Kidney glomerular epithelial cell (primary cell): ENCODE data around the gene SEC14L6.
A peak's percentile ranks its signal among the peaks of the same experiment; 100 is the strongest.
"Not testable (repeated sequence)": the region's sequence is repeated elsewhere in the genome, so short reads cannot be mapped to it uniquely, and the experiment has no call there.

ENCODE experiments used
- DNase-seq: peaks from one replicate; lab custom pipeline; 2025; lab: John Stamatoyannopoulos, UW

SEC14L6 gene

DNA sequence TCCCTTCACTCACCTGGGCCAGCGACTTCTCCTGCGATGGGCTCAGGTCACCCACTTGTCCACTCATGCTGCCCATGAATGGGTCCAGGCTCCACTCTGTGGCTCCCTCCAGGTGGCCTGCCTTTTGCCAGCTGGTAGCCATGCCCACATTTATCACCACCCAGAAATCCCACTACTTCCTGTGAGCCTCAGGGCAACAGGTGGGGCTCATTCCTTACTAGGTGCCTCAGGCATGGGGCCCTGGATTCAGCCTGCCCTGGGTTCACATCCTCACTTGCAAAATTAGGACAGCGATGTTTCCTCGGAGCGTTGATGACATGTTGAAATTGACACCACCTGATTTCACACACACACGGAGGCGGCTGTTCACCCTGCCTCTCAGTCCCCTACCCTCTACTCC lies at the start of gene SEC14L6:
Gene SEC14L6 (minus strand): TSS at position 126 of the 400 bp plus-strand sequence. CDS start 59 bp downstream, at position 67.
- DNase-seq, result no peak

- no peak for DNase-seq
Observed at GRCh38 chr22:30596199-30596598, 49.7 kb upstream of the SEC14L6 start.

DNA sequence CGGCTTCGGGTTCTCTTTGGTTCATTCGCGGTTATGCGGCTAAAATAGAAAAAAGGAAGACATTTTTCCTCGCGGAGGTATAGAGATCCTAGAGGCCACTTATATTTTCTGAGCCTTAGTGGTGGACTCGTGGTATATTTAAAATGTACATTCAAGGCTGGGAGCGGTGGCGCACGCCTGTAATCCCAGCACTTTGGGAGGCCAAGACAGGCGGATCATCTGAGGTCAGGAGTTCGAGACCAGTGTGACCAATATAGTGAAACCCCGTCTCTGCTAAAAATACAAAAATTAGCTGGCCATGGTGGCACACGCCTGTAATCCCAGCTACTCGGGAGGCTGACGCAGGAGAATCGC lies 45.8 kb upstream of the SEC14L6 start:
- not testable (repeated sequence) for DNase-seq

DNA sequence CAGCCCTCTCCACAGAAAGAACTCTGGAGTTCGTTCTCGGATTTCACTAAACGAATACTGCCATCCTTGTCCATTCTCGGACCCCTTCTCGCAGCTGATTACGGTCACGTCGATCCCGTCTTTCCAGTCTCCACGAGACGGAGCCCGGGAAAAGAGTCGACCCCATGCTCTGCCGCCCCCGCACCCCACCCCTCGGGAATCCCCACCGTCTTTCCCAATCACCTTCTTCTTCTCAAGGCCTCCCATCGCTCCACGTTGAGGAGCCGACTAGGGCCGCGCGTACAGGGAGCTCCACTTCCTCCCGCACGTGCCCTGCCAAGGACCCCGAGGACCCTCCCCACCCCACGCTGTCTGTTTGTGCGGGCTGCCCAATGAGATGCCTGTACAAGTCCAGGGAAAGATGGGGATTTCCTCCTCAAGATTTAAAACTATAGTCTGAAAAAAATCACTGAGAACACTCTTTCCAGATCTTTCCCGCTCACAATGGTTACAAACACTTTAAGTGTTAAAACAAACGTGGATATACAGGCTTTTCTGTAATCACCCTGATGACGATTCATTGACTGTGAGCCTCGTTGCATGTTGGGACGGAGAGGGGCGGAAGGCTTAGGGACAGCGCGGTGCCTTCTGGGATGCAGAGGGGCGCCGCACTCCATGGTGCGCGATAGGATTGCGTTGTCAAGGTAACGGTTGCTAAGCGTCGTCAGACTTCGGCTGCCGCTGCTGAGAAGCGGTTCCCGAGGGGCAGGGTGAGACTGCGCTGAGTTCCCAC lies 45.2 kb upstream of the SEC14L6 start, which contains the start of gene PES1:
Gene PES1 (minus strand): TSS at position 323 of the 772 bp plus-strand sequence. CDS start 77 bp downstream, at position 246.
- peak; percentile 96 for DNase-seq

DNA sequence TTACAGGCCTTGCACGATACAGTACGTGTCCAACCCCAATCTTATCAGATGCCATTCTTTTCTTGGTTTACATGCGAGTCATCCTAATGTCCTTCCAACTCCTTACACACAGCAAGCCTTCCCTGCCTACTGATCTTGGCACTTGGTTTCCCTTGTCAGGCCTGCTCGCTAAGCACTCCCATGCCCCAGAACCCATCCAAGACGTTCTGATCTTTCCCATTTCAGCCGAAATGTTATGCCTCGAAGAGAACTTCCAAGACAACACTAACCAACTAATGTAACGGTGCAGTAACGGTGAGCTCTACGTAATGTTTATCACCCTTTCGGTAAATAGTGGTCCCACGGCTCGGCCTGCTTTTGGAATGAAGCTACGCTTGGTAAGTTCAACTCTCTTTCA lies 44.6 kb upstream of the SEC14L6 start:
- peak; percentile 11 for DNase-seq

- no peak for DNase-seq
Observed at GRCh38 chr22:30586414-30586813, 39.9 kb upstream of the SEC14L6 start.

GRCh38 chr22:30584441-30584840 lies 37.9 kb upstream of the SEC14L6 start:
- DNase-seq, result no peak

DNA sequence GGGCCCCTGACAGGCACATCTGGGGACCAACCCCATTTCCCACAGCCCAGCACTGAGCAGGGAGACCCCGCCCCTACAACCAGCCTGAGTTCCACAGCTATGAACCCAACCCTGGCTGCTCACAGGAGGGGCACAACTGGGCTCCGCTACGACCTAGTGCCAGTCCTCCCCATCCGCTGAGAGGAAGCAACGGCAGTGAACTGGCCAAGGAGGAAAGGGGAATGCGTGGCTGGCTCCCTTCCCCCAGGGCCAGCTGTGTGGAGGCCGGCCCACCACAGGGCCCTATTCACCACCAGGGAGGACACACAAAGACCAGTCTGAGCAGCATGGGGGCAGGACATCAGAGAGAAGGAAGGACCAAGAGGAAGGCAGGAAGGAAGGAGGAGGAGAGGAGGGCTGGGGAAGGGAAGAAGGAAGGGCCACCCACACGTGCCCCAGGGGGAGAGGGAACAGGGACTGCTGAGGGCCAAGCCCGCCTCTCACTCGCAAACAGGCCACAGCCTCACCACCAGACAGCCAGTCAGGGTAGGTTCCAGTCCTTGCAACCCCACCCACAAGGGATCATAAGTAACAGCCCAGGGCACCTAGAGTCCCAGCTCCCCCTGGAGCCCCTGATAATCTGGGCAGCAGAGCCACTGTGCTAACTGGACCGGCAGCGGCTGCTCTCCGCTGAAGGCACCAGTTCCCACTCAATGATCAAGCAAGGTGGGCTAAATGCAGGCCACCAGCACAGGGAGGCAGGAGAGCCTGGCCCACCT lies 36.4 kb upstream of the SEC14L6 start:
- DNase-seq, result no peak

DNA sequence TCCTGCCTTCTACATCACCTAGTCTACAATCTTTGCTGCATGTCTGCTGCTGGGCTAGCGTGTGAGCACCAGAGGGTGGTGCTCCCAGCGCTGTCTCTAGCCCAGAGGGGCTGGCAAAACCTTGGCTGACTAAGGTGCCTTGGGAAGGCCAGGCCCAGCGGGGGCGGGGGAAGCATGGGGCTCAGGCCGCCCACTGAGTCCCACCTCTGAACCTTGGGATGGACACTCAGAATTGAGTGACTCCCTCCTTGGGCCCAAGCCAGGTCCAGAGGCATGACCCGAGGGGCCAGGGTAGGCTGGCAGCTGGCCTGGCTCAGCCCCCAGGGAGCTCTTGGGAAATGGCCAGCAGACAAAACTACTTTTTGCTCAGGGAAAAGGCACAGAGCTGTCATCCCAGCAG lies 35.5 kb upstream of the SEC14L6 start:
- DNase-seq, result no peak

DNA sequence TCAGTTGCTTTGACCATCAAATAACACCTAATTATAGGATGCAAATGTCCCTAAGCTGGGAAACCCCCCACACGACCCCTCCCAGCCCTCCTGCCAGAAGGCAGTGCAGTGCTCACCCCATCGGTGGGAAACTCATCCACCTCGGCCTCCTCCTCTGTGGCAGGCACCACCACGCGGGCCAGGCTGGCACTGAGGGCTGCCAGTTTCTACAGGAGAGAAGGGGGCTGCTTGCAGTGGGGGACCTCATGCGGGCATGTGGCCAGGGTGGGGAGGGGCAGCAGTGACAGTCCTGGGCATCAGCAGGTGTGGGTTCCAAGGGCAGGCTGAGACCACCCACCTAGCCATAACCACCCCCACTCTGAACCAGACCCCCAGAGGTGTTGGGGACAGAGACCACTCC lies 34.4 kb upstream of the SEC14L6 start:
- no peak for DNase-seq

- no peak for DNase-seq
Observed at GRCh38 chr22:30578481-30578880, 31.9 kb upstream of the SEC14L6 start.

DNA sequence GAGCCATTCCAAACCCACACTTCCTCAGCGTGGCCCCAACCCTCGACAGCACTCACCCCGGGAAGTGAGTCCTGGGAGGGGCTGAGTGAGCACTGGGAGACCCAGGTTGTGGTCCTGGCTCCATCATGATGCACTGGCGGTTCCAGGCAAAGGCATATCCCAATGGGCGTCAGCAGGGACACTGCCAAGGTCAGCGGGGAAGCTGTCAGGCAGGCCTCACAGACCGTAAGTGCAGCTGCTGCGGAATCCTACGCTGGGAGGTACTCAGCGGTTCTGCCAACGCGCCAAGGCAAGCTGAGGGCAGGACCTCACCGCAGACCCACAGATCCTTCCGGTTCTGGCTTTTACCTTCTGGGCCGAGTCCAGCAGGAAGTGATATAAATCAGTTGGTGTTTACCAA lies 29.3 kb upstream of the SEC14L6 start:
- no peak for DNase-seq

DNA sequence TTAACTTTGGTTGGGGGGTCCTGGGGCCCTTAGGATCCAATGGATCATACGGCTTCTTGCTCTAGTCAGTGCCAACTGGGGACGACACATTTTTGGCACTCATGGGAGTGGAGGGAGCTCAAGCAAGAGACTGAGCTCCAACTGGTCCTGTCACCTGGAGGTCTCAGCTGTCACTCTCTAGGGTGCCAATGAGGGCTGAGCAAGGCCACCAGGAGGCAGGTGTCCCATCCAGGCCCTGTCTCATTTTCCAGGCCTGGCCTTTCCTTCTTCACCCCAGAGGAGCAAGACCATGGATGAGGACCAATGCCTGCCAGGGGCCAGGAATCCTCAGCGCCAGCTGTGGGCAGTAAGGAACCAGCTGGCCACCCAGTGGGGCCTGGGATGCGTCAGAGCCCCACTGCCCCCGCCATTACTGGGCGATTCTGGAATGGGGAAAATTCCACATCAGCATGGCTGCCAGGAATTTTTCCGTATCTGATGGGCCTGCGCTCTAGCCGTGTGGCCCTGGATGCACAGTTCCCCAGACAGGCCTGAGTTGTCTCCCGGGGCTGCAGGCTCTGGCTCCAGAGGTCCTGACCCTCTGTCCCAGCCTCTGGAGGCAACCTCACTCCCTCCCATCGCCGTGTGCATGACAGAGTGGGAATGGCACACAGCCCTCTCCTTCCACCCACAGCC lies 28.6 kb upstream of the SEC14L6 start:
- no peak for DNase-seq

DNA sequence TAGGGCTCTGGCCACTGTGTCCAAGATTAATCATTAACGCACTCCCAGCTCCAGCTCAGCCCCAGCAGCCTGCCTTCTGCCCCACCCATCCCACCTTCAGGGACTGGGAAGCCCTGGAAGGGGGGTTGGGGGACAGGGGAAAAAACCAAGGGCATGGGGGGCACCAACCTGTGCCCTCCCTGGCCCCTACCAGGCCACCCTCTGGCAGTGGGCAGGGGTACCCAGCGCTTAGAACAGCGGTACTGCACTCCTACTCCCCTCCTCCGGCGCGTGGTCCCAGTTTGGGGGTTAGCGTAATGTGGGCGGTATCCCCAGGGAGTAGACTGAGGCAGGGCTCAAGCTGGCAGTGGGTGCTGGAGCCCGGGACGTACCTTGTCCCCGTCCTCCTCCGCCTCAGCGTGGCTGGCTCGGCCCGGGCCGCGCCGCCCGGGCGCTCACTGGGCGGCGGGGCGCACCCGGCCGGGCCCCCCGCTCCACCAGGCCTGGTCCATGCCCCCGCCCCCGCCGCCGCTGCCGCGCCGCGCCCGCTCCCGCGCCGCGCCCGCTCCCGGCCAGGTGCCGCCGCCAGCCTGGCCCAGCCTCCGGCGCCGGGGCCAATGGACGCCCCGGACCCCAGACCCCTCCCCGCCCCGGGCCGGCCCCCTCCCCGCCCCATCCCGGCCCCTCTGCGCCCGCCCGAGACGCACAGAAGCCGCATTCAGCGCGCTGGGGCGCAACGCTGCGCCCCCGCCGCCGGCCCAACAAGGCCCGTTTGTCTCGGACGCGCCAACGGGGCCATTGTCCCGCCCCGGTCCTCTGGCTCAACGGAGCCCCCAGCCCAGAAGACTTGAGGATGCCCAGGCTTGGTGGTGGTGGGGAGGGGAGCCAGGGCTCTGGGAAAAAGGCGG lies 27.8 kb upstream of the SEC14L6 start, which contains the start of gene GAL3ST1:
Gene GAL3ST1 (minus strand): TSS at position 571 of the 887 bp plus-strand sequence. CDS start 17,273 bp downstream, outside the sequence.
- DNase-seq, result peak; percentile 64

DNA sequence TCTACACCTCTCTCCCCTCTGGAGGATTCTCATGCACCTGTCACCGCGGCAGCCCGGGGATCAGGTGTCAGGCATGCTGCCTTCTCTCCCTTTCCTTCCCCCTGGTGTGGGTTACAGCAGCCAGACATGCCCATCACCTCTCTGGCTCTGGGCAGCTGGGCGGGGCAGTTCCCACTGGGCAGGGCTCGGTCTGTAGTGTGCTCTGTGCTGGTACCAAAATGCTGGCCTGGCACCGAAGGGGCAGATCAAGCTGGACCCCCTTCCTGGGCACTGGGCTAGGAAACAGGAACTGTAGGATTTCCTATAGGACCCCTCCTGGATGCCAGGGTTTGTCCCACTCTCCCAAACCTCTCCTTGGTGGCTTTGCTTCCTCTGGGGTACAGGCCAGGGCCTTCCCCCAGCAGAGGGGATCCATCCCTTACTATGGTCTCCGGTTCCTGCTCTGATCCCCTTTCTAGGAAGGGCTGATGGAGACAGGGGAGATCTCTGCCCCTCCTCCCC lies 27.1 kb upstream of the SEC14L6 start:
- no peak for DNase-seq

GRCh38 chr22:30572840-30573593 lies 26.5 kb upstream of the SEC14L6 start:
- peak; percentile 39 for DNase-seq

GRCh38 chr22:30572210-30572609 lies 25.7 kb upstream of the SEC14L6 start:
- DNase-seq, result no peak

DNA sequence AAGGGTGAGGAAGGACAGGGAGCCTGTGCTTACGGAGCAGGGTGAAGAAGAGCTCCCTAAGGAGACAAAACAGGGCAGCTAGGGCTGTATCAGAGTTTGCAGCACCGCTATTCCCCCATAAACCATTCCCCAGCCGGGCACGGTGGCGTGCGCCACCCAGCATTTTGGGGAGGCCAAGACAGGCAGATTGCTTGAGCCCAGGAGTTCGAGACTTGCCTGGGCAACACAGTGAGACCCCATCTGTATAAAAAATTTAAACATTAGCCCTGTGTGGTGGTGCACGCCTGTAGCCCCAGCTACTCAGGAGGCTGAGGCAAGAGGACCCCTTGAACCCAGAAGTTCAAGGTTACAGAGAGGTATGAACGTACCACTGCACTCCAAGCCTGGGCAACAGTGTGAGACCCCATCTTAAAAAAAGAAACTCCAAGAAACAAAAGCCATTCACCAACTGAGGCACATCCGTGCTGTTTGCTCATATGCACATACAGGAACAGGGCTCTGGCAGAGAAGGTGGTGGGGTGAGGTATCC lies 23.2 kb upstream of the SEC14L6 start:
- no peak for DNase-seq

DNA sequence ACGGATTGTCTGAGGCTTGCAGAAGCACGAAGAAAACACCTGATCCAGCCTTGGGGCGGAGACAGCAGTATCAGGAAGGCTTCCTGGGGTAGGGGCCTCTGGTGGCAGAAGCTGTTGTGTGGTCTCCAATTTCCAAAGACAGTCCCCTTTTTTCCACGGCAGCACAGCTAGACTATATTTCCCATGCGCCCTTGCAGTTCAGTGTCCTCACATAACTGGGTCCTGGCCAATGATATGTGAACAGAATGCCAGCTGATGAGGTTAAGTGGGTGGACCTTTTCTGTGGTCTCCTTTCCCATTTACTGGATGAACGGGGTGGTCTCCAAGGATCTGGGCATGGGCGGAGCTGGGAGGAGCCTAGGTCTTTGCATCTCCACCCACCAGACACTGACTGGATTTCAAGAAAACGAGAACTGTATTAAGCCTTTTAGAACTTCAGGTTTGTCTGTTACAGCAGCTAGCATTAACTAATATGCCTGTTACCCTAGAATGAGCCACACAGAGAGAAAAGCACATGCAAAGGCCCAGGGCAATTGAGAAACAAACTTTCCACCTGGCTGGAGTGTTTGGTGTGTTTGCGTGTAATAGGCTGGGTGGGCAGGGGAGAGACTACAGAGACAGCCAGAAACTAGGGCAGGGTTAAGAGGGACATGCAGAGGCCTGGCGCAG lies 21.7 kb upstream of the SEC14L6 start:
- no peak for DNase-seq

- DNase-seq, result not testable (repeated sequence)
Observed at GRCh38 chr22:30567277-30567676, 20.7 kb upstream of the SEC14L6 start.
